HFFc6 (cell line): ENCODE data around the gene CYP24A1. TPM values are rescaled to one million over a fixed set of nuclear protein-coding genes. Genes with fewer than 3 reads are reported as not detected.

ENCODE experiments used
- DNase-seq: peaks from one replicate; pipeline ENCODE4 v3.0.0-alpha.2; 2018
- H3K27ac Mint-ChIP-seq: 2 replicates; pipeline ENCODE4 v1.8.0; 2020; ENCODE audit warnings: mild to moderate bottlenecking, mixed read lengths
- H3K27me3 Mint-ChIP-seq: 2 replicates; pipeline ENCODE4 v1.8.0; 2021; ENCODE audit warnings: mild to moderate bottlenecking, moderate library complexity, mixed read lengths; ENCODE audit not compliant: insufficient read depth
- H3K36me3 Mint-ChIP-seq: 2 replicates; pipeline ENCODE4 v1.8.0; 2021; ENCODE audit warnings: low read depth, mixed read lengths
- H3K4me1 Mint-ChIP-seq: 2 replicates; pipeline ENCODE4 v1.8.0; 2020; ENCODE audit warnings: low read depth, mixed read lengths
- H3K4me3 Mint-ChIP-seq: 2 replicates; pipeline ENCODE4 v1.8.0; 2020; ENCODE audit warnings: mild to moderate bottlenecking, moderate library complexity, mixed read lengths
- H3K9me3 Mint-ChIP-seq: 2 replicates; pipeline ENCODE4 v1.8.0; 2020; ENCODE audit warnings: mild to moderate bottlenecking, mixed read lengths
- CTCF ChIP-seq: fragments of 200-600 bp; sonication (generic); IDR thresholded peaks from 2 replicates; pipeline ENCODE4 v1.5.0; 2021; ENCODE audit warnings: antibody characterized with exemption, mild to moderate bottlenecking
- total RNA-seq, 6 experiments: library from RNA; stranded (reverse); fragmentation: NEBNext Ultra II Directional; extraction: Animal tissue kit (Norgen Biotek cat#: 25700); gene quantifications; 2 replicates in 1 of 6; 3 replicates in 5 of 6; pipeline ENCODE4 v1.2.3, GENCODE V29; 2021

The CYP24A1 gene
- total RNA-seq, 6 experiments from 2014 or later = 0.11 to 1.1 (median 0.37) TPM; not detected in 2

- H3K36me3 Mint-ChIP-seq = 0 out of 2 replicates have a peak, but pooled peaks cover 4% of the 10 kb centered on the region
- 0 out of 2 replicates have a peak, but pooled peaks cover 5% of the 10 kb centered on the region for H3K4me1 Mint-ChIP-seq
- no peak overlapping the region for H3K4me3 Mint-ChIP-seq
- no peaks in the 10 kb centered on the region; the same call in 1 of the 2 replicates for H3K27me3 Mint-ChIP-seq
- H3K9me3 Mint-ChIP-seq = no peaks in the 10 kb centered on the region
- peak; percentile 32 for DNase-seq
- no peak overlapping the region for H3K27ac Mint-ChIP-seq
- peak; percentile 82 for TF ChIP-seq CTCF
Observed at GRCh38 chr20:54219751-54220426, 46.1 kb upstream of the CYP24A1 start.

GRCh38 chr20:54218470-54218869 lies 44.7 kb upstream of the CYP24A1 start:
- H3K4me1 Mint-ChIP-seq = 0 out of 2 replicates have a peak, but pooled peaks cover 5% of the 10 kb centered on the region
- TF ChIP-seq CTCF = no peak
- no peaks in the 10 kb centered on the region for H3K9me3 Mint-ChIP-seq

GRCh38 chr20:54217762-54218161 lies 44.0 kb upstream of the CYP24A1 start:
- no peak for DNase-seq
- Mint-ChIP-seq H3K9me3 (no peaks in the 10 kb centered on the region), H3K27ac (no peak overlapping the region), H3K36me3 (0 out of 2 replicates have a peak, but pooled peaks cover 4% of the 10 kb centered on the region), H3K4me3 (no peak overlapping the region), H3K4me1 (peaks cover 8% of the 10 kb centered on the region), H3K27me3 (no peaks in the 10 kb centered on the region)
- TF ChIP-seq CTCF = no peak

More at GRCh38 chr20:54218470-54218869, 44.7 kb upstream of the CYP24A1 start:
- 0 out of 2 replicates have a peak, but pooled peaks cover 4% of the 10 kb centered on the region for H3K36me3 Mint-ChIP-seq
- no peaks in the 10 kb centered on the region for H3K27me3 Mint-ChIP-seq
- H3K27ac Mint-ChIP-seq = no peak overlapping the region
- H3K4me3 Mint-ChIP-seq = no peak overlapping the region
- no peak for DNase-seq

GRCh38 chr20:54215157-54215789 lies 41.5 kb upstream of the CYP24A1 start:
- no peak for DNase-seq
- Mint-ChIP-seq H3K4me3 (no peak overlapping the region), H3K4me1 (peaks cover 28% of the 10 kb centered on the region), H3K27ac (no peak overlapping the region), H3K9me3 (no peaks in the 10 kb centered on the region), H3K27me3 (no peaks in the 10 kb centered on the region), H3K36me3 (peaks cover 11% of the 10 kb centered on the region; the same call in 1 of the 2 replicates)
- no peak for TF ChIP-seq CTCF

GRCh38 chr20:54214566-54214965 lies 40.8 kb upstream of the CYP24A1 start:
- no peak overlapping the region for H3K27ac Mint-ChIP-seq
- H3K9me3 Mint-ChIP-seq = no peaks in the 10 kb centered on the region
- no peak for TF ChIP-seq CTCF
- no peaks in the 10 kb centered on the region for H3K27me3 Mint-ChIP-seq
- DNase-seq = no peak
- peaks cover 11% of the 10 kb centered on the region; the same call in 1 of the 2 replicates for H3K36me3 Mint-ChIP-seq
- no peak overlapping the region for H3K4me3 Mint-ChIP-seq
- peaks cover 35% of the 10 kb centered on the region for H3K4me1 Mint-ChIP-seq
